IPS-11a (cell line): ENCODE results near the gene EMC8.
A peak's percentile ranks its signal among the peaks of the same experiment; 100 is the strongest.
"Not testable (repeated sequence)": the region's sequence is repeated elsewhere in the genome, so short reads cannot be mapped to it uniquely, and the experiment has no call there.

Experiments used
- H3K4me3 ChIP-seq: one replicate; pipeline ENCODE4 v1.5.1; 2013; ENCODE audit warnings: low read depth, low read length, control low read depth

The EMC8 gene

GRCh38 chr16:85816159-85816558 is 16.8 kb upstream of the EMC8 start:
- no peak overlapping the region for H3K4me3 ChIP-seq

- H3K4me3 ChIP-seq = no peak overlapping the region
Measured at GRCh38 chr16:85812811-85813700, 13.7 kb upstream of the EMC8 start.

- H3K4me3 ChIP-seq = no peak overlapping the region
Measured at GRCh38 chr16:85812031-85812807, 12.9 kb upstream of the EMC8 start.

GRCh38 chr16:85810742-85811115 is 11.4 kb upstream of the EMC8 start:
- H3K4me3 ChIP-seq = no peak overlapping the region

GRCh38 chr16:85810097-85810741 is 10.9 kb upstream of the EMC8 start:
- no peak overlapping the region for H3K4me3 ChIP-seq

- H3K4me3 ChIP-seq = no peak overlapping the region
Measured at GRCh38 chr16:85809645-85810044, 10.3 kb upstream of the EMC8 start.

- no peak overlapping the region for H3K4me3 ChIP-seq
Measured at GRCh38 chr16:85808926-85809325, 9.6 kb upstream of the EMC8 start.

GRCh38 chr16:85808104-85808503 is 8.8 kb upstream of the EMC8 start:
- not testable (repeated sequence) for H3K4me3 ChIP-seq

GRCh38 chr16:85807340-85807739 is 8.0 kb upstream of the EMC8 start:
- not testable (repeated sequence) for H3K4me3 ChIP-seq

- no peak overlapping the region for H3K4me3 ChIP-seq
Measured at GRCh38 chr16:85806539-85806938, 7.2 kb upstream of the EMC8 start.

- H3K4me3 ChIP-seq = no peak overlapping the region
Measured at GRCh38 chr16:85805442-85806045, 6.2 kb upstream of the EMC8 start.

- no peak overlapping the region for H3K4me3 ChIP-seq
Measured at GRCh38 chr16:85803570-85803969, 4.2 kb upstream of the EMC8 start.

GRCh38 chr16:85800321-85800669 is 951 bp upstream of the EMC8 start:
- peak overlapping the region; percentile 93 for H3K4me3 ChIP-seq

- H3K4me3 ChIP-seq = peak overlapping the region; percentile 93
Measured at GRCh38 chr16:85798901-85799496, 345 bp downstream of the EMC8 start.

- peak overlapping the region; percentile 93 for H3K4me3 ChIP-seq
Measured at GRCh38 chr16:85798283-85798776, 1.0 kb downstream of the EMC8 start.

GRCh38 chr16:85796599-85796998 is 2.7 kb downstream of the EMC8 start:
- H3K4me3 ChIP-seq = no peak overlapping the region

GRCh38 chr16:85796152-85796551 is 3.2 kb downstream of the EMC8 start:
- no peak overlapping the region for H3K4me3 ChIP-seq

- H3K4me3 ChIP-seq = no peak overlapping the region
Measured at GRCh38 chr16:85794696-85795095, 4.6 kb downstream of the EMC8 start.

- H3K4me3 ChIP-seq = no peak overlapping the region
Measured at GRCh38 chr16:85793662-85794298, 5.6 kb downstream of the EMC8 start.

- no peak overlapping the region for H3K4me3 ChIP-seq
Measured at GRCh38 chr16:85789773-85790172, 9.6 kb downstream of the EMC8 start.
